Natural killer cell (primary cell): Measurements from ENCODE around the gene FBP1. TPM values are rescaled to one million over a fixed set of nuclear protein-coding genes. Genes with fewer than 3 reads are reported as not detected.

ENCODE experiments used
- ATAC-seq, 3 donors: fragments of 150-1000 bp in 2 of 3; fragments of 200-7000 bp in 1 of 3; cut with Tn5 transposase; 1 replicate in 1 of 3; 2 replicates in 2 of 3; pipeline ENCODE4 v1.10.0; 2021; ENCODE audit warnings: mild to moderate bottlenecking in 2 of 3, moderate library complexity in 2 of 3
- DNase-seq, 2 donors: peaks; one replicate each; pipeline versions ENCODE4 v3.0.0 to v3.0.0-alpha.2; 2013 to 2021; ENCODE audit warnings: mixed read lengths in 1 of 2
- H3K27ac ChIP-seq: one replicate; pipeline ENCODE4 v1.5.1; 2013; ENCODE audit warnings: mild to moderate bottlenecking, low read length
- H3K27me3 ChIP-seq: one replicate; pipeline ENCODE4 v1.6.1; 2013; ENCODE audit warnings: low read length; ENCODE audit not compliant: control insufficient read depth, insufficient read depth
- H3K36me3 ChIP-seq: one replicate; pipeline ENCODE4 v1.6.1; 2013; ENCODE audit warnings: low read length; ENCODE audit not compliant: control insufficient read depth, insufficient read depth
- H3K4me1 ChIP-seq: one replicate; pipeline ENCODE4 v1.6.1; 2013; ENCODE audit warnings: low read length; ENCODE audit not compliant: control insufficient read depth, insufficient read depth
- H3K4me3 ChIP-seq: one replicate; pipeline ENCODE4 v1.5.1; 2013; ENCODE audit warnings: low read length
- H3K9me3 ChIP-seq: one replicate; pipeline ENCODE4 v1.6.1; 2013; ENCODE audit warnings: low read length; ENCODE audit not compliant: control insufficient read depth, insufficient read depth
- H3K27ac Mint-ChIP-seq, 2 donors: one replicate each; pipeline ENCODE4 v1.8.0; 2022; ENCODE audit warnings: mild to moderate bottlenecking in 2 of 2, mixed read lengths in 2 of 2, moderate library complexity in 1 of 2
- H3K27me3 Mint-ChIP-seq, 2 donors: one replicate each; pipeline ENCODE4 v1.8.0; 2022; ENCODE audit warnings: low read depth in 2 of 2, mixed read lengths in 2 of 2
- H3K36me3 Mint-ChIP-seq: one replicate; pipeline ENCODE4 v1.8.0; 2022; ENCODE audit warnings: mixed read lengths
- H3K4me1 Mint-ChIP-seq, 2 donors: one replicate each; pipeline ENCODE4 v1.8.0; 2022; ENCODE audit warnings: mixed read lengths in 2 of 2
- H3K4me3 Mint-ChIP-seq: one replicate; pipeline ENCODE4 v1.8.0; 2022; ENCODE audit warnings: mild to moderate bottlenecking, moderate library complexity, mixed read lengths
- H3K9me3 Mint-ChIP-seq, 2 donors: one replicate each; pipeline ENCODE4 v1.8.0; 2022; ENCODE audit warnings: mixed read lengths in 2 of 2
- CTCF ChIP-seq: fragments of 200-600 bp; IDR thresholded peaks from one replicate; pipeline ENCODE4 v1.8.0; 2022; ENCODE audit warnings: antibody characterized with exemption
- WGBS: methylation state at CpG from one replicate; pipeline ENCODE4 v1.1.7; 2013; ENCODE audit warnings: missing lambda C conversion rate; ENCODE audit not compliant: insufficient coverage; 5-methylcytosine and 5-hydroxymethylcytosine counted together
- intact Hi-C: fragments of 100-400 bp; cut with micrococcal nuclease; formaldehyde crosslinking; loops from one replicate; pipeline ENCODE4 v1.14.2; 2022
- total RNA-seq, 4 donors: library from RNA; stranded (reverse); fragments of 120-200 nt in 1 of 4; gene quantifications; one replicate each; pipeline versions ENCODE4 v1.2.3 to v1.2.4, GENCODE V29; 2013 to 2022

FBP1 gene
- total RNA-seq, 3 donors from 2014 or later (not counting 1 experiment from before 2014, with no cell fraction given) = 14.0 to 17.0 (median 15.5) TPM

DNA sequence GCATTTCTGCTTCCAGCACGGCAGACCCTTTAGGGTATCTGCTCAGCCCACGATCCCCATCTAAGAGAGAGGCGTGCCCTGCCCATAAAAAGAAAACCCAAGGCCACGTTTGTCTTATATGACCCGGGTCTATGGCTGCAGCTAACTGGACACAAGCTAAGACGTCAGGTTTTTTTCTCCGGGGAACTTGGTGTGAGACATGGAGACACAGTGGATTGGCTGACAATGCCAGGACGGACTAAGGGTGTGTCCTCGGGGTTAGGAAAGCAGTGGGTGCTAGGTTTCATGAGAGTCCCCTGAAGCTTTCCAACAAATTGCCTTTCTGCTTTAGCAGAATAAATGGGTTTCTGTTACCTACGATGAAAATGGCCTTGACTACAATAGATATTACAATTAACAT, 38.6 kb downstream of the FBP1 start:
- Histone ChIP-seq H3K4me1 (no peaks in the 10 kb centered on the region), H3K4me3 (no peak overlapping the region), H3K36me3 (no peaks in the 10 kb centered on the region), H3K27me3 (no peaks in the 10 kb centered on the region), H3K9me3 (no peaks in the 10 kb centered on the region), H3K27ac (no peak overlapping the region)
- Mint-ChIP-seq H3K4me3 (no peak overlapping the region), H3K9me3 (no peaks in the 10 kb centered on the region), H3K27me3 (peaks cover 0 to 7% of the 10 kb centered on the region in 2 donors), H3K27ac (no peak overlapping the region), H3K36me3 (peaks cover 11% of the 10 kb centered on the region), H3K4me1 (peaks cover 6% of the 10 kb centered on the region in 2 donors)
- 88% methylated on average over 9 of the region's 10 CpGs for WGBS
- intact Hi-C loops = no loop called here
- TF ChIP-seq CTCF = no peak
- DNase-seq (no peak), ATAC-seq (no peak)

DNA sequence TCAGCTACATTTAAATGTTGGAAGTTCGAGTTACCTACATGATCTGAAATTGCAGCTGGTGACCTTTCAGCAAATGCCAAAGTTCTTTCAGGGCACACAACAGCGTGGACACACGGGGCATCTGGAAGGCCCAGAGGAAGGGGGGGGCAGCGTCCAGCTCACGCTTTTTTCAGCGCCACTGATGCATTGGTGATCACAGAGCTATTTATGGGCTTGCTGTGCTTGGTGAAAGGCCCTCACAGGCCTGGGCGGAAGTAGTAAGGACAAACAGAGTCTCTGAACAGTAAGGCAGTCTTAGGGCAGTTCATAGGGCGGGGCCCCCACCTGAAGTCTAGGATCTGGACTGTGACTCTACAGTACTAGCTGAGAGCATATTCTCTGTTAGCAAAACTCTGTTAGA, 39.1 kb downstream of the FBP1 start:
- H3K4me3 ChIP-seq = no peak overlapping the region
- H3K36me3 ChIP-seq = no peaks in the 10 kb centered on the region
- no peak for DNase-seq
- no peak overlapping the region for H3K4me3 Mint-ChIP-seq
- no peaks in the 10 kb centered on the region for H3K27me3 ChIP-seq
- peaks cover 6% of the 10 kb centered on the region in 2 donors for H3K4me1 Mint-ChIP-seq
- intact Hi-C loops = no loop called here
- H3K27ac Mint-ChIP-seq = no peak overlapping the region
- WGBS = 85% methylated on average over 8 of the region's 8 CpGs
- no peaks in the 10 kb centered on the region for H3K9me3 ChIP-seq
- no peaks in the 10 kb centered on the region for H3K9me3 Mint-ChIP-seq
- H3K27me3 Mint-ChIP-seq = peaks cover 0 to 7% of the 10 kb centered on the region in 2 donors
- ATAC-seq = no peak
- H3K36me3 Mint-ChIP-seq = peaks cover 6% of the 10 kb centered on the region
- H3K27ac ChIP-seq = no peak overlapping the region
- TF ChIP-seq CTCF = no peak
- H3K4me1 ChIP-seq = no peaks in the 10 kb centered on the region

DNA sequence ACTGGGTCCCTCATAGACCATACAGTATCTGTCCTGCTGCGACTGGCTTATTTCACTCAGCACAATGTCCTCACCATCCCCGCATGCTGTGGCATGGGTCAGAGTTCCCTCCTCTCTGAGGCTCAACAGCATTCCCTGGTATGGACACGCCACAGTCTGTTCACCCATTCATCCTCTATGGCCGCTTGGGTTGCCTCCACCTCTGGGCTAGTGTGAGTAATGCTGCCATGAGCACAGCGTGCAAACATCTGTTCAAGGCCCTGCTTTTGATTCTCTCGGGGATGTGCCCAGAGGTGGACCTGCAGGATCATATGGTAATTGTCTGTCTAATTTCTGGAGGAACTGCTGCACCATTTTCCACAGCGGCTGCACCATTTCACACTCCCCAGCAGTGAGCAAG, 40.2 kb downstream of the FBP1 start:
- TF ChIP-seq CTCF = no peak
- no peak overlapping the region for H3K27ac Mint-ChIP-seq
- H3K27ac ChIP-seq = no peak overlapping the region
- WGBS = 90% methylated on average over 7 of the region's 7 CpGs
- intact Hi-C loops = no loop called here
- H3K4me3 ChIP-seq = no peak overlapping the region
- peaks cover 6% of the 10 kb centered on the region in 2 donors for H3K4me1 Mint-ChIP-seq
- H3K4me3 Mint-ChIP-seq = no peak overlapping the region
- no peaks in the 10 kb centered on the region for H3K36me3 Mint-ChIP-seq
- ATAC-seq (no peak), DNase-seq (no peak)
- H3K9me3 ChIP-seq = no peaks in the 10 kb centered on the region
- H3K27me3 ChIP-seq = no peaks in the 10 kb centered on the region
- H3K27me3 Mint-ChIP-seq = peaks cover 2 to 7% of the 10 kb centered on the region in 2 donors
- no peaks in the 10 kb centered on the region for H3K36me3 ChIP-seq
- H3K9me3 Mint-ChIP-seq = no peaks in the 10 kb centered on the region
- no peaks in the 10 kb centered on the region for H3K4me1 ChIP-seq
